GM23338 (cell line): ENCODE measurements around the gene EPC1.

ENCODE experiments used
- EZH2phosphoT487 ChIP-seq: fragments of 200-600 bp; sonication (generic); IDR thresholded peaks from one replicate; pipeline ENCODE4 v1.8.1; 2018; ENCODE audit warnings: antibody characterized with exemption; ENCODE audit not compliant: unreplicated experiment
- NANOG ChIP-seq: IDR thresholded peaks from 2 replicates; pipeline ENCODE4 v1.6.1; 2016; ENCODE audit warnings: antibody characterized with exemption, borderline replicate concordance
- POLR2AphosphoS5 ChIP-seq: IDR thresholded peaks from 2 replicates; pipeline ENCODE4 v1.6.1; 2016; ENCODE audit warnings: antibody characterized with exemption, low read depth
- TF ChIP-seq, protein P1 (sequence below), 2 experiments: fragments of 200-600 bp in 1 of 2; sonication (generic) in 1 of 2; conservative IDR thresholded peaks; 2 replicates each; pipeline versions ENCODE4 v1.5.1 to v1.6.1; 2016 to 2017; ENCODE audit warnings: antibody characterized with exemption in 2 of 2, low read depth in 2 of 2, mild to moderate bottlenecking in 2 of 2, moderate library complexity in 1 of 2

DNA sequence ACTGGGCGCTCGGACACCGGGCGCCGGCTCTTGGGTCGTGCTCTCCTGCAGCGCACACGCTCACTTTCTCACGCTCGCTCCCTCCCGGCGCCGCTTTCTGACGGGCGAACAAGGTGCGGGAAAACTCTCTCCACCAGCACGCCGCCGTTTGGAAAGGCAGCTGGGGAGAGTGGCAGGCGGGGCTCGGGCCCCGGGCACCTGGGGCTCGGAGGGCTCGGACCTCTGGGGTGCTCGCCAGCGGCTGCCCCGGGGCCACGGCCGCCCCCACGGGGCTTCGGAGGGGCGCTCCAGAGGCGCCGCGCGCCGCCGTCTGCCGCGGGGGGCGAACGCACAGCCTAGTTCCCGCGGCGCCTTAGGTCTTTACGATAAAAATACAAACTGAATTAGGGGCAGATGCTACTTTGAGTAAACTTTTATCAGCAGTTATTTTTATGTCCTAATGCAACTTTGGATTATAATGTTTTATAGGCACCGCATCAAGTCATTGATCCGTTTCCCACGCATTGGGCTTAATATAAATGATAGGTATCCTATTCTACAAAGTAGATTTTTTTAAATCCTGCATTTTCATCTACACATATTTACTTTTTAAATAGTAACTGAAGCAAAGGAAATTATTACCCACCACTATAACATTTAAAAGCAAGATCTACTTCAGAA lies 535 bp upstream of the EPC1 start:
- TF ChIP-seq, protein P1, sequence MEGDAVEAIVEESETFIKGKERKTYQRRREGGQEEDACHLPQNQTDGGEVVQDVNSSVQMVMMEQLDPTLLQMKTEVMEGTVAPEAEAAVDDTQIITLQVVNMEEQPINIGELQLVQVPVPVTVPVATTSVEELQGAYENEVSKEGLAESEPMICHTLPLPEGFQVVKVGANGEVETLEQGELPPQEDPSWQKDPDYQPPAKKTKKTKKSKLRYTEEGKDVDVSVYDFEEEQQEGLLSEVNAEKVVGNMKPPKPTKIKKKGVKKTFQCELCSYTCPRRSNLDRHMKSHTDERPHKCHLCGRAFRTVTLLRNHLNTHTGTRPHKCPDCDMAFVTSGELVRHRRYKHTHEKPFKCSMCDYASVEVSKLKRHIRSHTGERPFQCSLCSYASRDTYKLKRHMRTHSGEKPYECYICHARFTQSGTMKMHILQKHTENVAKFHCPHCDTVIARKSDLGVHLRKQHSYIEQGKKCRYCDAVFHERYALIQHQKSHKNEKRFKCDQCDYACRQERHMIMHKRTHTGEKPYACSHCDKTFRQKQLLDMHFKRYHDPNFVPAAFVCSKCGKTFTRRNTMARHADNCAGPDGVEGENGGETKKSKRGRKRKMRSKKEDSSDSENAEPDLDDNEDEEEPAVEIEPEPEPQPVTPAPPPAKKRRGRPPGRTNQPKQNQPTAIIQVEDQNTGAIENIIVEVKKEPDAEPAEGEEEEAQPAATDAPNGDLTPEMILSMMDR (conservative IDR thresholded peaks at IDR 0.05; ENCODE audit: low read depth in 2 of 2), result no peak
- no peak for TF ChIP-seq POLR2AphosphoS5
- no peak for TF ChIP-seq EZH2phosphoT487
- TF ChIP-seq NANOG, result no peak
